GM19025 (cell line): ENCODE results near the gene SACM1L.

ENCODE experiments used
- ATAC-seq: cut with Tn5 transposase; IDR thresholded peaks from one replicate; pipeline ENCODE4 v1.9.1; 2021; ENCODE audit warnings: mild to moderate bottlenecking, low read depth, moderate library complexity; ENCODE audit not compliant: unreplicated experiment

The SACM1L gene

GRCh38 chr3:45688882-45689786 is at the start of gene SACM1L:
TSS of gene SACM1L (plus strand) at chr3:45689396. CDS start at chr3:45689466, 70 bp downstream.
- ATAC-seq = peak; percentile 83

- ATAC-seq = no peak
These were observed 49.1 kb upstream of the SACM1L start for GRCh38 chr3:45640091-45640507.

GRCh38 chr3:45640724-45641361 is 48.4 kb upstream of the SACM1L start:
- no peak for ATAC-seq

- ATAC-seq = no peak
These were observed 47.4 kb upstream of the SACM1L start for GRCh38 chr3:45641756-45642155.

GRCh38 chr3:45642731-45643152 is 46.5 kb upstream of the SACM1L start:
- no peak for ATAC-seq

- ATAC-seq = no peak
These were observed 45.0 kb upstream of the SACM1L start for GRCh38 chr3:45644063-45644790.

GRCh38 chr3:45644791-45645201 is 44.4 kb upstream of the SACM1L start:
- no peak for ATAC-seq

GRCh38 chr3:45646051-45646585 is 43.1 kb upstream of the SACM1L start:
- ATAC-seq = no peak

- no peak for ATAC-seq
These were observed 42.0 kb upstream of the SACM1L start for GRCh38 chr3:45647148-45647619.

- no peak for ATAC-seq
These were observed 36.0 kb upstream of the SACM1L start for GRCh38 chr3:45653205-45653604.

GRCh38 chr3:45654397-45654944 is 34.7 kb upstream of the SACM1L start:
- ATAC-seq = no peak

GRCh38 chr3:45655906-45656305 is 33.3 kb upstream of the SACM1L start:
- no peak for ATAC-seq

GRCh38 chr3:45656575-45657363 is 32.4 kb upstream of the SACM1L start:
- peak; percentile 60 for ATAC-seq

GRCh38 chr3:45657853-45658252 is 31.3 kb upstream of the SACM1L start:
- peak; percentile 44 for ATAC-seq

- no peak for ATAC-seq
These were observed 29.3 kb upstream of the SACM1L start for GRCh38 chr3:45659661-45660566.

GRCh38 chr3:45660567-45660901 is 28.7 kb upstream of the SACM1L start:
- no peak for ATAC-seq

GRCh38 chr3:45664578-45664977 is 24.6 kb upstream of the SACM1L start:
- ATAC-seq = peak; percentile 82

GRCh38 chr3:45665101-45665572 is 24.1 kb upstream of the SACM1L start:
- no peak for ATAC-seq
